Activated CD8-positive, alpha-beta T cell treated with anti-CD3 and anti-CD28 coated beads for 36 hours (primary cell): ENCODE measurements around the gene TRMO. TPM values are rescaled to one million over a fixed set of nuclear protein-coding genes. Genes with fewer than 3 reads are reported as not detected.

ENCODE experiments used
- ATAC-seq: fragments of 200-7000 bp; cut with Tn5 transposase; one replicate; pipeline ENCODE4 v1.10.0; 2021; ENCODE audit warnings: mild to moderate bottlenecking, moderate library complexity
- CTCF ChIA-PET: fragments of 350-600 bp; sonication (Branson Sonifier 250); formaldehyde crosslinking; loops from one replicate; lab custom pipeline; 2021; ENCODE audit warnings: antibody characterized with exemption; lab: Charles Lee
- POLR2A ChIA-PET: fragments of 350-600 bp; sonication (Branson Sonifier 250); formaldehyde crosslinking; loops from one replicate; lab custom pipeline; 2021; ENCODE audit warnings: antibody characterized with exemption; lab: Charles Lee
- DNase-seq: peaks from one replicate; pipeline ENCODE4 v3.0.0-alpha.2; 2020
- H3K27ac Mint-ChIP-seq: one replicate; pipeline ENCODE4 v1.8.0; 2021; ENCODE audit warnings: mild to moderate bottlenecking, mixed read lengths
- H3K27me3 Mint-ChIP-seq: one replicate; pipeline ENCODE4 v1.8.0; 2021; ENCODE audit warnings: mixed read lengths
- H3K36me3 Mint-ChIP-seq: one replicate; pipeline ENCODE4 v1.8.0; 2021; ENCODE audit warnings: low read depth, mixed read lengths
- H3K4me1 Mint-ChIP-seq: one replicate; pipeline ENCODE4 v1.8.0; 2021; ENCODE audit warnings: low read depth, mixed read lengths
- H3K4me3 Mint-ChIP-seq: one replicate; pipeline ENCODE4 v1.8.0; 2021; ENCODE audit warnings: mild to moderate bottlenecking, moderate library complexity, mixed read lengths
- H3K9me3 Mint-ChIP-seq: one replicate; pipeline ENCODE4 v1.8.0; 2021; ENCODE audit warnings: mixed read lengths
- intact Hi-C: fragments of 100-400 bp; cut with micrococcal nuclease; formaldehyde crosslinking; loops from one replicate; pipeline ENCODE4 v1.10.0; 2022
- total RNA-seq, 2 experiments: library from RNA; stranded (reverse); gene quantifications; one replicate each; pipeline ENCODE4 v1.2.3, GENCODE V29; 2021
- TF ChIP-seq, protein P1 (sequence below): fragments of 200-600 bp; IDR thresholded peaks from one replicate; pipeline ENCODE4 v1.8.0; 2022; ENCODE audit warnings: antibody characterized with exemption, mild to moderate bottlenecking

TRMO gene
- total RNA-seq, 2 experiments from 2014 or later = 12.6 to 13.3 TPM

DNA sequence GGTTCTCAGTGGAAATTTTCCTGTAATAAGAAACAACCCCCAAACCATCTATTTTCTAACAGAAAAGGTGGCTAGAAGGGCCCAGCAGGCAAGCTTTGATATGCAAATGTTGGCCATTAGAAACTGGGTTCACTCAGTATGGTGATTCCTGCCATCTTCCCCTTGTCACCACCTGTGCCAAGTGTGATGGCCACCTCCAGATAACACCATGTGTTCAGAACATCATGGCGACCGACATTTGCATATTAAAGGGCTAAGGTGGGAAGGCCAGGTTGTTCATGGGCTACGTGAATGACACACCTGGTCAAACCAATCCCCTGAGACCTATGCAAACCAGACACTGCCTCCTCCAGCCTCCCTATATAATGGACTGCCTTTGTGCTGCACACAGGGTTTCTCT, 48.9 kb downstream of the TRMO start:
- Mint-ChIP-seq H3K36me3 (no peaks in the 10 kb centered on the region), H3K27me3 (peaks cover 2% of the 10 kb centered on the region), H3K9me3 (no peaks in the 10 kb centered on the region), H3K4me1 (no peaks in the 10 kb centered on the region), H3K4me3 (no peak overlapping the region), H3K27ac (no peak overlapping the region)
- TF ChIP-seq, protein P1, sequence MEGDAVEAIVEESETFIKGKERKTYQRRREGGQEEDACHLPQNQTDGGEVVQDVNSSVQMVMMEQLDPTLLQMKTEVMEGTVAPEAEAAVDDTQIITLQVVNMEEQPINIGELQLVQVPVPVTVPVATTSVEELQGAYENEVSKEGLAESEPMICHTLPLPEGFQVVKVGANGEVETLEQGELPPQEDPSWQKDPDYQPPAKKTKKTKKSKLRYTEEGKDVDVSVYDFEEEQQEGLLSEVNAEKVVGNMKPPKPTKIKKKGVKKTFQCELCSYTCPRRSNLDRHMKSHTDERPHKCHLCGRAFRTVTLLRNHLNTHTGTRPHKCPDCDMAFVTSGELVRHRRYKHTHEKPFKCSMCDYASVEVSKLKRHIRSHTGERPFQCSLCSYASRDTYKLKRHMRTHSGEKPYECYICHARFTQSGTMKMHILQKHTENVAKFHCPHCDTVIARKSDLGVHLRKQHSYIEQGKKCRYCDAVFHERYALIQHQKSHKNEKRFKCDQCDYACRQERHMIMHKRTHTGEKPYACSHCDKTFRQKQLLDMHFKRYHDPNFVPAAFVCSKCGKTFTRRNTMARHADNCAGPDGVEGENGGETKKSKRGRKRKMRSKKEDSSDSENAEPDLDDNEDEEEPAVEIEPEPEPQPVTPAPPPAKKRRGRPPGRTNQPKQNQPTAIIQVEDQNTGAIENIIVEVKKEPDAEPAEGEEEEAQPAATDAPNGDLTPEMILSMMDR = no peak
- intact Hi-C loops = no loop called here
- ATAC-seq (no peak), DNase-seq (no peak)
- CTCF ChIA-PET = interaction anchor here (2.2 kb wide), 1 partner anchor 17 kb away, joined by 9 read pairs; no protein-coding TSS in a partner anchor
- POLR2A ChIA-PET = no interaction called here

DNA sequence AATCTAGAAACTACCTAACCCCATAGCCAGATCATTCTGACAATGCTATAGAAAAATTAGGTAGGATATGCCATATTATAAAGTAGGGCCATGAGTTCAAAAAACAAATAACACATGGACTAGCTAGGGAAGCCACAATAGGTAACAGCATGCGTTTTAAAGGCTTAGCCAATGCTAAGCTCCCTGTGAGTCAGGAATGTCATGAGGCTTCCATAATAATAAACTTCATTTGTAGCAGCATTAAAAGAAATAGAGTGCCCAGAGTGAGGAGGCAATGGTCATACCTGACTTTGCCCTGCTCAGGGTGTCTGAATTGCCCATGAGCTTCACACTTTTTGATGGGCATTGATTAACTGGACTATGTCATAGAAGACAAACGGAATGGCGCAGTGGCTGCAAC, 53.4 kb downstream of the TRMO start:
- H3K27ac Mint-ChIP-seq = no peak overlapping the region
- H3K36me3 Mint-ChIP-seq = peaks cover 3% of the 10 kb centered on the region
- CTCF ChIA-PET = interaction anchor here (2.1 kb wide), 1 partner anchor 21 kb away, joined by 6 read pairs; no protein-coding TSS in a partner anchor
- peaks cover 10% of the 10 kb centered on the region for H3K27me3 Mint-ChIP-seq
- intact Hi-C loops = no loop called here
- no peaks in the 10 kb centered on the region for H3K4me1 Mint-ChIP-seq
- POLR2A ChIA-PET = no interaction called here
- ATAC-seq = no peak
- TF ChIP-seq, protein P1 = no peak
- H3K9me3 Mint-ChIP-seq = peaks cover 11% of the 10 kb centered on the region
- no peak for DNase-seq
- no peak overlapping the region for H3K4me3 Mint-ChIP-seq

DNA sequence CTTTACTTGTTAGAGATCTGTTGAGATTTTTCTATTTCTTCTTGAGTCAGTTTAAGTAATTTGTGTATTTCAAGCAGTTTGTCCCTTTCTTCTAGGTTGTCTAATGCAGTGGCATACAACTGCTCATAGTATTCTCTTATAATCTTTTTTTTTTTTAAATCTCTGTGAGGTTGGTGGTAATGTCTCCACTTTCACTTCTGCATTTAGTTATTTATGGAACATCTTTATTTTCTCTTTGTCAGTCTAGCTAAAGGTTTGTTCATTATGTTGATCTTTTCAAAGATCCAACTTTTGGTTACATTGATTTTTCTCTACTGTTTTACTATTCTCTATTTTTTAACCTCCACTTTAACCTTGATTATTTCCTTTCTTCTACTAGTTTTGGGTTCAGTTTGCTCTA, 55.5 kb downstream of the TRMO start:
- H3K27me3 Mint-ChIP-seq = peaks cover 10% of the 10 kb centered on the region
- DNase-seq = no peak
- no peak for ATAC-seq
- H3K36me3 Mint-ChIP-seq = peaks cover 3% of the 10 kb centered on the region
- ChIA-PET POLR2A (no interaction called here), CTCF (interaction anchor here (2.1 to 2.4 kb wide), 2 partner anchors 11 to 23 kb away, joined by 5 to 7 read pairs; no protein-coding TSS in a partner anchor)
- no peak overlapping the region for H3K27ac Mint-ChIP-seq
- peaks cover 11% of the 10 kb centered on the region for H3K9me3 Mint-ChIP-seq
- TF ChIP-seq, protein P1 = no peak
- no peaks in the 10 kb centered on the region for H3K4me1 Mint-ChIP-seq
- H3K4me3 Mint-ChIP-seq = no peak overlapping the region
- intact Hi-C loops = no loop called here

DNA sequence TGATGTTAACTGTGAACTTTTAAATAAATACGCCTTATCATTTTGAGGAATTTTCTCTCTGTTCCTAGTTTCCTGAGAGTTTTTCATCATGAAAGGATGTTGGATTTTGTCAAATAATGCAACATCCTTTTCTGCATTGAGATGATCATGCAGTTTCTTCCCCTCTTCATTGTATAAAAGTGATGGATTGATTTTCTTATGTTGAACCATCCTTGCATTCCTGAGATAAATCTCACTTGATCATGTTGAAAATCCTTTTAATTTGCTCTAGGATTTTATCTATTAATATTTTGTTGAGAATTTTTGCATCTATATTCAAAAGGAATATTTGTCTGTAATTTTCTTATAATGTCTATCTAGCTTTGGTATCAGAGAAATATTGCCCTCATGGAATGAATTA, 56.0 kb downstream of the TRMO start:
- DNase-seq = no peak
- POLR2A ChIA-PET = interaction anchor here (0.6 kb wide), 1 partner anchor 178 kb away, joined by 3 read pairs; no protein-coding TSS in a partner anchor
- Mint-ChIP-seq H3K4me3 (no peak overlapping the region), H3K4me1 (no peaks in the 10 kb centered on the region), H3K27me3 (peaks cover 10% of the 10 kb centered on the region), H3K27ac (no peak overlapping the region), H3K9me3 (peaks cover 11% of the 10 kb centered on the region), H3K36me3 (peaks cover 3% of the 10 kb centered on the region)
- TF ChIP-seq, protein P1 = no peak
- intact Hi-C loops = no loop called here
- no peak for ATAC-seq
- CTCF ChIA-PET = interaction anchor here (2.1 to 2.4 kb wide), 2 partner anchors 10 to 24 kb away, joined by 5 to 7 read pairs; no protein-coding TSS in a partner anchor

DNA sequence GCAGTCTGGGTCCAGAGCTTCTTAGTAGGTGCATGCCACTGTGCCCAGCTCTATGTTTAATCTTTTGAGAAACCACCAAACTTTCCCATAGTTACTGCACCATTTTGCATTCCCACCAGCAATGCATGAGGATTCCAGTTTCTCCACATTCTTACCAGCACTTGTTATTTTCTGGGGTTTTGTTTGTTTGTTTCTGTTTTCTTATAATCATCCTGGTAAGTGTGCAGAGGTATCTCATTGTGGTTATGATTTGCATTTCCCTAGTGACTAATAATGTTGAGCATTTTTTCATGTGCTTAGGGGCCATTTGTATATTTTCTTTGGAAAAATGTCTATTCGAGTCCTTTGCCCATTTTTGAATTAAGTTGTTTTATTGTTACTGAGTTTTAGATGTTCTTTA, 57.9 kb downstream of the TRMO start:
- Mint-ChIP-seq H3K36me3 (peaks cover 3% of the 10 kb centered on the region), H3K27me3 (peaks cover 21% of the 10 kb centered on the region), H3K4me1 (no peaks in the 10 kb centered on the region), H3K9me3 (peaks cover 11% of the 10 kb centered on the region), H3K27ac (no peak overlapping the region), H3K4me3 (no peak overlapping the region)
- CTCF ChIA-PET = interaction anchor here (0.8 kb wide), 1 partner anchor 26 kb away, joined by 3 read pairs; no protein-coding TSS in a partner anchor
- POLR2A ChIA-PET = interaction anchor here (0.6 kb wide), 1 partner anchor 14 kb away, joined by 3 read pairs; no protein-coding TSS in a partner anchor
- intact Hi-C loops = no loop called here
- TF ChIP-seq, protein P1 = no peak
- ATAC-seq (no peak), DNase-seq (no peak)
